Endodermal cell (in vitro differentiated cells): ENCODE data around the gene YBX1. TPM values are rescaled to one million over a fixed set of nuclear protein-coding genes. Genes with fewer than 3 reads are reported as not detected.

ENCODE experiments used
- DNase-seq: peaks from one replicate; pipeline ENCODE4 v3.0.0-alpha.2; 2017
- H3K27ac ChIP-seq: 2 replicates; pipeline ENCODE4 v1.5.1; 2013; ENCODE audit warnings: mild to moderate bottlenecking, low read depth, low read length, moderate library complexity
- H3K27me3 ChIP-seq: 2 replicates; pipeline ENCODE4 v1.6.1; 2013; ENCODE audit warnings: mild to moderate bottlenecking, low read length, moderate library complexity; ENCODE audit not compliant: insufficient read depth, control insufficient read depth, poor library complexity, severe bottlenecking
- H3K36me3 ChIP-seq: 2 replicates; pipeline ENCODE4 v1.7.0; 2013; ENCODE audit warnings: mild to moderate bottlenecking, low read length, moderate library complexity; ENCODE audit not compliant: control insufficient read depth, insufficient read depth
- H3K4me1 ChIP-seq: one replicate; pipeline ENCODE4 v1.7.0; 2013; ENCODE audit warnings: low read length; ENCODE audit not compliant: control insufficient read depth, insufficient read depth
- H3K4me3 ChIP-seq: 2 replicates; pipeline ENCODE4 v1.5.1; 2013; ENCODE audit warnings: mild to moderate bottlenecking, low read length, moderate library complexity
- H3K9ac ChIP-seq: 2 replicates; pipeline ENCODE4 v1.6.1; 2013; ENCODE audit warnings: mild to moderate bottlenecking, low read length, moderate library complexity; ENCODE audit not compliant: poor library complexity, severe bottlenecking; ENCODE audit errors: extremely low read depth
- H3K9me3 ChIP-seq: 2 replicates; pipeline ENCODE4 v1.6.1; 2013; ENCODE audit warnings: mild to moderate bottlenecking, low read length, moderate library complexity; ENCODE audit not compliant: control insufficient read depth
- H3K27ac Mint-ChIP-seq: 2 replicates; pipeline ENCODE4 v1.8.0; 2020; ENCODE audit warnings: mixed read lengths
- H3K27me3 Mint-ChIP-seq: 2 replicates; pipeline ENCODE4 v1.8.0; 2021; ENCODE audit warnings: mild to moderate bottlenecking, mixed read lengths; ENCODE audit not compliant: insufficient read depth
- H3K36me3 Mint-ChIP-seq: 2 replicates; pipeline ENCODE4 v1.8.0; 2020; ENCODE audit warnings: low read depth, mixed read lengths
- H3K4me1 Mint-ChIP-seq: 2 replicates; pipeline ENCODE4 v1.8.0; 2020; ENCODE audit warnings: mixed read lengths
- H3K4me3 Mint-ChIP-seq: 2 replicates; pipeline ENCODE4 v1.8.0; 2020; ENCODE audit warnings: mild to moderate bottlenecking, moderate library complexity, mixed read lengths
- H3K9me3 Mint-ChIP-seq: 2 replicates; pipeline ENCODE4 v1.8.0; 2020; ENCODE audit warnings: mild to moderate bottlenecking, mixed read lengths
- CTCF ChIP-seq: fragments of 200-600 bp; sonication (generic); conservative IDR thresholded peaks from 2 replicates; pipeline ENCODE4 v1.5.0; 2021; ENCODE audit warnings: antibody characterized with exemption, mild to moderate bottlenecking
- WGBS, 2 experiments: methylation state at CpG; one replicate each; pipeline versions ENCODE4 v1.1.5 to v1.1.7; 2013; ENCODE audit warnings: missing lambda C conversion rate in 2 of 2, mixed read lengths in 1 of 2; ENCODE audit not compliant: insufficient coverage in 1 of 2, insufficient read length in 1 of 2; 5-methylcytosine and 5-hydroxymethylcytosine counted together
- long read RNA-seq, 4 experiments: library from polyadenylated mRNA in 2 of 4; library from RNA in 1 of 4; library from capped mRNA in 1 of 4; stranded (forward) in 3 of 4; unstranded in 1 of 4; transcript quantifications; one replicate each; pipeline ENCODE4 v2.0.0, GENCODE V29; 2020 to 2021; ENCODE audit warnings: inconsistent platforms in 1 of 4
- polyA plus RNA-seq, 2 experiments: library from polyadenylated mRNA; stranded (reverse); fragments of 50-300 nt; gene quantifications; one replicate each; pipeline ENCODE4 v1.2.3, GENCODE V29; 2013
- total RNA-seq, 2 donors: library from RNA; stranded (reverse); fragmentation: NEBNext Ultra II Directional in 1 of 2; extraction: Animal tissue kit (Norgen Biotek cat#: 25700) in 1 of 2; gene quantifications; 2 replicates in 1 of 2; 3 replicates in 1 of 2; pipeline ENCODE4 v1.2.1, GENCODE V29; 2021

YBX1 gene
- 100 to 1,000 TPM; 655 to 668 TPM for total RNA-seq
- 1,068 TPM for polyA plus RNA-seq (2013, experiment 1 of 2)
- 1,071 TPM for polyA plus RNA-seq (2013, experiment 2 of 2)
- long read RNA-seq, experiment 1, transcript YBX1-201 (8 exons, 1,514 nt): major isoform, 337 of 494 reads
- long read RNA-seq, experiment 1, partial matches to known transcripts: 139 of 494 reads
- long read RNA-seq, experiment 1, other reads (novel, unspliced or antisense): 17 of 494 reads
- long read RNA-seq, experiment 2, transcript YBX1-201 (8 exons, 1,514 nt): major isoform, 279 of 335 reads
- long read RNA-seq, experiment 2, partial matches to known transcripts: 48 of 335 reads
- long read RNA-seq, experiment 2, other reads (novel, unspliced or antisense): 7 of 335 reads
- long read RNA-seq, experiment 3, transcript YBX1-201 (8 exons, 1,514 nt): major isoform, 19 of 38 reads
- long read RNA-seq, experiment 3, partial matches to known transcripts: 16 of 38 reads
- long read RNA-seq, experiment 3, other reads (novel, unspliced or antisense): 1 of 38 reads
- long read RNA-seq, experiment 4, transcript YBX1-201 (8 exons, 1,514 nt): major isoform, 22 of 199 reads
- long read RNA-seq, experiment 4, partial matches to known transcripts: 176 of 199 reads
- long read RNA-seq, experiment 4, other reads (novel, unspliced or antisense): 1 of 199 reads

DNA sequence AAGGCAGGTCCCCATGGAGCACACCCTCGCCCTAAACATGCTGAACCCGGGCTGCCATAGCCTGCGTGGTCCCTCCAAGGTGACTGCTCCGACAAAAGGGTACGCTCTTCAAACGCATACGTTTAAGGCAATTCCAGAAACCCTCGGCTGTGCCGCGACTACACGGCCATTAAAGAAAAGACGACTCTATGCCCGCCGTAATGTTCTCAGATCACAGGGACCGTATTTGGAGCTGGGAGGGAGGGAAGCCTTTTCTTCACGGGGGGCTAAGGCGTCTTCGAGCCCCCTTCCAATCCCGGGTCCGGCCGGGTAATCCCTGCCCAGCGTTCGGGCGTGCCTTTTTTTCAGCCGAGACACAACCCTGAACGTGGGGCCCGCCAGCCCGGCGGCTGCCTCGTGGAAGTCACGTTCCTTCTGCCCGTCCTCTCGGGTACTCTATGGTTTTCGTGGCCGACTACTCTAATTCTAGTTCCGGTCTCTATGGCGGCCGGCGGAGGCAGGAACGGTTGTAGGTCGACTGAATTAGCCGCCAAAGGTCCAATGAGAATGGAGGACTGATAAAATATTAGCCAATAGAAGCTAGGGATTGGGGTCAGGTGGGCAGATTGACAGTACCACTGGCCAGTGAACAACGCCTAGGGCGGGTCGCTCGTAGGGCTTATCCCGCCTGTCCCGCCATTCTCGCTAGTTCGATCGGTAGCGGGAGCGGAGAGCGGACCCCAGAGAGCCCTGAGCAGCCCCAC lies at the start of gene YBX1:
Gene YBX1, plus strand, starts transcription at position 678 of the 743 bp plus-strand sequence. CDS start 148 bp downstream, outside the sequence.
- 0 to 1% methylated on average over 28 to 54 of the region's 54 CpGs for WGBS, 2 experiments
- peaks cover 47% of the 10 kb centered on the region for H3K4me1 Mint-ChIP-seq
- peaks cover 33% of the 10 kb centered on the region for H3K36me3 ChIP-seq
- H3K9ac ChIP-seq: peak within 1 kb of the TSS; percentile 66
- H3K27me3 Mint-ChIP-seq: no peaks in the 10 kb centered on the region
- peaks cover 24% of the 10 kb centered on the region for H3K36me3 Mint-ChIP-seq
- H3K4me1 ChIP-seq: peaks cover 15% of the 10 kb centered on the region
- peak within 1 kb of the TSS; percentile 95 for H3K27ac Mint-ChIP-seq
- H3K27ac ChIP-seq: peak within 1 kb of the TSS; percentile 82
- no peaks in the 10 kb centered on the region for H3K27me3 ChIP-seq
- no peak for TF ChIP-seq CTCF
- DNase-seq: peak; percentile 98
- no peaks in the 10 kb centered on the region for H3K9me3 ChIP-seq
- H3K4me3 ChIP-seq: peak within 1 kb of the TSS; percentile 90
- H3K9me3 Mint-ChIP-seq: no peaks in the 10 kb centered on the region
- peak within 1 kb of the TSS; percentile 89 for H3K4me3 Mint-ChIP-seq

- H3K27me3 ChIP-seq: no peaks in the 10 kb centered on the region
- H3K36me3 ChIP-seq: no peaks in the 10 kb centered on the region
- H3K4me1 Mint-ChIP-seq: peaks cover under 1% of the 10 kb centered on the region
- no peak for DNase-seq
- H3K27ac Mint-ChIP-seq: no peak overlapping the region
- TF ChIP-seq CTCF: no peak
- no peak overlapping the region for H3K27ac ChIP-seq
- H3K4me3 ChIP-seq: no peak overlapping the region
- no peaks in the 10 kb centered on the region for H3K9me3 Mint-ChIP-seq
- no peak overlapping the region for H3K4me3 Mint-ChIP-seq
- H3K9me3 ChIP-seq: no peaks in the 10 kb centered on the region
- H3K4me1 ChIP-seq: no peaks in the 10 kb centered on the region
- H3K27me3 Mint-ChIP-seq: peaks cover 10% of the 10 kb centered on the region
- no peaks in the 10 kb centered on the region for H3K36me3 Mint-ChIP-seq
- no peak overlapping the region for H3K9ac ChIP-seq
Measured at GRCh38 chr1:42639116-42639515, 43.1 kb upstream of the YBX1 start.

- Histone ChIP-seq H3K9ac (no peak overlapping the region), H3K36me3 (no peaks in the 10 kb centered on the region), H3K4me3 (no peak overlapping the region), H3K9me3 (peaks cover 6% of the 10 kb centered on the region), H3K27ac (no peak overlapping the region), H3K4me1 (peaks cover 3% of the 10 kb centered on the region), H3K27me3 (peaks cover 20% of the 10 kb centered on the region)
- H3K4me1 Mint-ChIP-seq: peaks cover 2% of the 10 kb centered on the region
- no peaks in the 10 kb centered on the region for H3K36me3 Mint-ChIP-seq
- TF ChIP-seq CTCF: no peak
- no peak for DNase-seq
- no peaks in the 10 kb centered on the region for H3K9me3 Mint-ChIP-seq
- peaks cover 33% of the 10 kb centered on the region for H3K27me3 Mint-ChIP-seq
- 76 to 90% methylated on average over 1 to 2 of the region's 2 CpGs for WGBS, 2 experiments
- H3K27ac Mint-ChIP-seq: no peak overlapping the region
- no peak overlapping the region for H3K4me3 Mint-ChIP-seq
Measured at GRCh38 chr1:42646056-42646455, 36.2 kb upstream of the YBX1 start.
